H9 (cell line): Measurements from ENCODE around the gene LMTK2. TPM values are rescaled to one million over a fixed set of nuclear protein-coding genes. Genes with fewer than 3 reads are reported as not detected.

ENCODE experiments used
- DNase-seq: peaks from one replicate; pipeline ENCODE4 v3.0.0-alpha.2; 2017
- H2AFZ ChIP-seq: one replicate; pipeline ENCODE4 v1.6.1; 2013; ENCODE audit warnings: mild to moderate bottlenecking, low read length, control low read depth, moderate library complexity
- H2AK5ac ChIP-seq: 2 replicates; pipeline ENCODE4 v1.6.1; 2013; ENCODE audit warnings: low read length, control low read depth, mixed read lengths; ENCODE audit not compliant: insufficient read length
- H2BK120ac ChIP-seq: one replicate; pipeline ENCODE4 v1.6.1; 2013; ENCODE audit warnings: low read depth, mild to moderate bottlenecking, low read length, control low read depth, inconsistent platforms; ENCODE audit not compliant: poor library complexity, severe bottlenecking
- H2BK12ac ChIP-seq: 2 replicates; pipeline ENCODE4 v1.6.1; 2013; ENCODE audit warnings: low read length, control low read depth, mixed read lengths, low read depth; ENCODE audit not compliant: insufficient read length
- H2BK15ac ChIP-seq: 2 replicates; pipeline ENCODE4 v1.6.1; 2013; ENCODE audit warnings: low read depth, low read length, control low read depth
- H2BK20ac ChIP-seq: one replicate; pipeline ENCODE4 v1.6.1; 2013; ENCODE audit warnings: low read depth, mild to moderate bottlenecking, low read length, control low read depth, inconsistent platforms; ENCODE audit not compliant: poor library complexity, severe bottlenecking
- H2BK5ac ChIP-seq: 2 replicates; pipeline ENCODE4 v1.6.1; 2013; ENCODE audit warnings: low read length, control low read depth, mixed read lengths; ENCODE audit not compliant: insufficient read length
- H3K14ac ChIP-seq: 2 replicates; pipeline ENCODE4 v1.6.1; 2013; ENCODE audit warnings: low read length, control low read depth; ENCODE audit not compliant: insufficient read depth
- H3K18ac ChIP-seq: 2 replicates; pipeline ENCODE4 v1.6.1; 2013; ENCODE audit warnings: low read depth, mild to moderate bottlenecking, mixed read lengths, low read length, control low read depth; ENCODE audit not compliant: insufficient read length
- H3K23ac ChIP-seq: 2 replicates; pipeline ENCODE4 v1.6.1; 2013; ENCODE audit warnings: low read length, control low read depth, mixed read lengths, low read depth; ENCODE audit not compliant: insufficient read length
- H3K23me2 ChIP-seq: 2 replicates; pipeline ENCODE4 v1.6.1; 2013; ENCODE audit warnings: low read depth, mild to moderate bottlenecking, mixed read lengths, low read length, control low read depth; ENCODE audit not compliant: insufficient read length, poor library complexity, severe bottlenecking
- H3K27ac ChIP-seq: 2 replicates; pipeline ENCODE4 v1.5.1; 2013; ENCODE audit warnings: low read length, control low read depth, mixed read lengths, low read depth; ENCODE audit not compliant: insufficient read length
- H3K27me3 ChIP-seq: 2 replicates; pipeline ENCODE4 v1.6.1; 2013; ENCODE audit warnings: low read length, control low read depth, inconsistent platforms; ENCODE audit not compliant: insufficient read depth
- H3K4ac ChIP-seq: 2 replicates; pipeline ENCODE4 v1.6.1; 2013; ENCODE audit warnings: low read depth, mild to moderate bottlenecking, control low read depth, inconsistent platforms, low read length, moderate library complexity
- H3K4me1 ChIP-seq: 2 replicates; pipeline ENCODE4 v1.6.1; 2013; ENCODE audit warnings: low read length, control low read depth, inconsistent platforms; ENCODE audit not compliant: insufficient read depth
- H3K4me2 ChIP-seq: 2 replicates; pipeline ENCODE4 v1.6.1; 2013; ENCODE audit warnings: low read length, control low read depth, mixed read lengths; ENCODE audit not compliant: insufficient read length, insufficient read depth
- H3K56ac ChIP-seq: 2 replicates; pipeline ENCODE4 v1.6.1; 2013; ENCODE audit warnings: low read depth, mild to moderate bottlenecking, mixed read lengths, low read length, control low read depth; ENCODE audit not compliant: insufficient read length
- H3K79me1 ChIP-seq: 2 replicates; pipeline ENCODE4 v1.6.1; 2013; ENCODE audit warnings: low read depth, mild to moderate bottlenecking, moderate library complexity, low read length, control low read depth, inconsistent platforms; ENCODE audit not compliant: insufficient read depth, poor library complexity, severe bottlenecking
- H3K79me2 ChIP-seq: 2 replicates; pipeline ENCODE4 v1.6.1; 2013; ENCODE audit warnings: low read length, control low read depth, inconsistent platforms; ENCODE audit not compliant: insufficient read depth
- H3K9ac ChIP-seq: 2 replicates; pipeline ENCODE4 v1.6.1; 2013; ENCODE audit warnings: low read length, control low read depth, mixed read lengths; ENCODE audit not compliant: insufficient read length; ENCODE audit errors: extremely low read depth
- H3K9me3 ChIP-seq: one replicate; pipeline ENCODE4 v1.6.1; 2013; ENCODE audit warnings: low read depth, low read length, inconsistent platforms; ENCODE audit not compliant: control insufficient read depth
- H3T11ph ChIP-seq: one replicate; pipeline ENCODE4 v1.6.1; 2013; ENCODE audit warnings: mild to moderate bottlenecking, low read length, control low read depth, inconsistent platforms
- H4K20me1 ChIP-seq: one replicate; pipeline ENCODE4 v1.6.1; 2013; ENCODE audit not compliant: control insufficient read depth, insufficient read length, insufficient read depth
- H4K5ac ChIP-seq: 2 replicates; pipeline ENCODE4 v1.6.1; 2013; ENCODE audit warnings: low read depth, mild to moderate bottlenecking, mixed read lengths, low read length, control low read depth; ENCODE audit not compliant: insufficient read length
- H4K8ac ChIP-seq: replicated peaks from 2 replicates; pipeline ENCODE4 v1.6.1; 2013; ENCODE audit warnings: low read length, control low read depth, mixed read lengths, low read depth; ENCODE audit not compliant: insufficient read length
- H4K91ac ChIP-seq: 2 replicates; pipeline ENCODE4 v1.6.1; 2013; ENCODE audit warnings: low read depth, mild to moderate bottlenecking, moderate library complexity, mixed read lengths, low read length, control low read depth; ENCODE audit not compliant: insufficient read length
- H3K27ac Mint-ChIP-seq, 3 experiments: 2 replicates in 2 of 3; 3 replicates in 1 of 3; pipeline ENCODE4 v1.8.0; 2020 to 2021; ENCODE audit warnings: mixed read lengths in 3 of 3, mild to moderate bottlenecking in 1 of 3, moderate library complexity in 1 of 3
- H3K27me3 Mint-ChIP-seq: 2 replicates; pipeline ENCODE4 v1.8.0; 2021; ENCODE audit warnings: low read depth, mild to moderate bottlenecking, moderate library complexity, mixed read lengths
- H3K36me3 Mint-ChIP-seq, 3 experiments: 2 replicates in 2 of 3; 3 replicates in 1 of 3; pipeline ENCODE4 v1.8.0; 2020 to 2021; ENCODE audit warnings: low read depth in 3 of 3, mixed read lengths in 3 of 3; ENCODE audit not compliant: insufficient read depth in 1 of 3
- H3K4me1 Mint-ChIP-seq, 2 experiments: 2 replicates each; pipeline ENCODE4 v1.8.0; 2020; ENCODE audit warnings: mixed read lengths in 2 of 2
- H3K4me3 Mint-ChIP-seq, 2 experiments: 2 replicates in 1 of 2; 3 replicates in 1 of 2; pipeline ENCODE4 v1.8.0; 2020 to 2021; ENCODE audit warnings: mild to moderate bottlenecking in 2 of 2, mixed read lengths in 2 of 2, moderate library complexity in 1 of 2
- H3K9me3 Mint-ChIP-seq, 2 experiments: 2 replicates in 1 of 2; 3 replicates in 1 of 2; pipeline ENCODE4 v1.8.0; 2020; ENCODE audit warnings: mild to moderate bottlenecking in 2 of 2, mixed read lengths in 2 of 2, moderate library complexity in 1 of 2
- CTCF ChIP-seq: fragments of 200-600 bp; sonication (generic); conservative IDR thresholded peaks from 3 replicates; pipeline ENCODE4 v1.8.0; 2021; ENCODE audit warnings: antibody characterized with exemption, mild to moderate bottlenecking
- WGBS: extraction: QIAGEN DNeasy Blood & Tissue Kit; methylation state at CpG from one replicate; pipeline ENCODE4 v1.1.7; 2013; ENCODE audit warnings: missing lambda C conversion rate, low lambda C conversion rate, mixed read lengths; ENCODE audit not compliant: insufficient read length; ENCODE audit errors: extremely low coverage; 5-methylcytosine and 5-hydroxymethylcytosine counted together
- total RNA-seq: library from RNA; stranded (reverse); gene quantifications from 2 replicates; pipeline ENCODE4 v1.2.1, GENCODE V29; 2021

The LMTK2 gene
- total RNA-seq, 1 experiment from 2014 or later = 24.9 TPM

GRCh38 chr7:98133621-98134303 is 27.1 kb downstream of the LMTK2 start:
- TF ChIP-seq CTCF = no peak
- H4K8ac ChIP-seq = no peak overlapping the region
- H3K9me3 Mint-ChIP-seq = no peaks in the 10 kb centered on the region
- no peak overlapping the region for H3K4ac ChIP-seq
- no peak overlapping the region for H2AK5ac ChIP-seq
- H3K4me2 ChIP-seq = no peak overlapping the region
- H2BK15ac ChIP-seq = no peak overlapping the region
- no peak overlapping the region for H3T11ph ChIP-seq
- H3K9ac ChIP-seq = no peak overlapping the region
- H3K27ac Mint-ChIP-seq = peak overlapping the region in 2 of 3 experiments; percentile 72 to 91; a peak in 3 of 7 replicates
- no peaks in the 10 kb centered on the region for H3K23me2 ChIP-seq
- no peaks in the 10 kb centered on the region for H3K27me3 ChIP-seq
- H4K91ac ChIP-seq = no peak overlapping the region
- DNase-seq = no peak
- no peak overlapping the region for H3K27ac ChIP-seq
- no peaks in the 10 kb centered on the region for H3K9me3 ChIP-seq
- H3K27me3 Mint-ChIP-seq = no peaks in the 10 kb centered on the region
- H3K14ac ChIP-seq = no peak overlapping the region
- H3K79me2 ChIP-seq = peaks cover 3% of the 10 kb centered on the region; the same call in 1 of the 2 replicates
- H3K4me1 ChIP-seq = no peaks in the 10 kb centered on the region
- no peak overlapping the region for H2BK5ac ChIP-seq
- H3K56ac ChIP-seq = no peak overlapping the region
- H3K23ac ChIP-seq = no peak overlapping the region
- H3K36me3 Mint-ChIP-seq = peaks cover 0 to 14% (median 8%) of the 10 kb centered on the region in 3 experiments; a peak in 6 of 7 replicates
- no peak overlapping the region for H2BK120ac ChIP-seq
- no peak overlapping the region for H4K5ac ChIP-seq
- no CpG with 5 or more reads among the region's 4 CpGs for WGBS
- H2AFZ ChIP-seq = no peak overlapping the region
- H3K79me1 ChIP-seq = no peaks in the 10 kb centered on the region
- peaks cover 59% of the 10 kb centered on the region in 2 experiments for H3K4me1 Mint-ChIP-seq
- H2BK12ac ChIP-seq = no peak overlapping the region
- H3K18ac ChIP-seq = no peak overlapping the region
- H3K4me3 Mint-ChIP-seq = no peak overlapping the region
- no peak overlapping the region for H2BK20ac ChIP-seq
- H4K20me1 ChIP-seq = no peaks in the 10 kb centered on the region
